Measurements from ENCODE around the gene CREB3L2. TPM values are rescaled to one million over a fixed set of nuclear protein-coding genes. Genes with fewer than 3 reads are reported as not detected.

The CREB3L2 gene
- total RNA-seq, 4 donors from 2014 or later = 43.5 to 73.0 (median 51.2) TPM

- Histone ChIP-seq H3K27ac (peak overlapping the region in 3 of 4 donors; percentile 70 to 87 (median 81)), H3K27me3 (no peaks in the 10 kb centered on the region), H3K9me3 (no peaks in the 10 kb centered on the region), H3K4me1 (peaks cover 0 to 97% (median 29%) of the 10 kb centered on the region in 4 donors), H3K36me3 (no peaks in the 10 kb centered on the region), H3K4me3 (no peak overlapping the region)
- 38 to 39% methylated on average over 8 of the region's 8 CpGs for WGBS, 2 donors
- DNase-seq (ENCODE audit: low spot score in 2 of 2) = no peak
- no peak for TF ChIP-seq POLR2A (IDR thresholded peaks at IDR 0.05)
- no peak for TF ChIP-seq EP300 (IDR thresholded peaks at IDR 0.05)
These were observed 48.7 kb downstream of the CREB3L2 start for GRCh38 chr7:137953043-137953664.

- 70 to 81% methylated on average over 2 of the region's 2 CpGs for WGBS, 2 donors
- Histone ChIP-seq H3K4me1 (peaks cover 0 to 97% (median 29%) of the 10 kb centered on the region in 4 donors), H3K27ac (peak overlapping the region in 3 of 4 donors; percentile 70 to 87 (median 81)), H3K27me3 (no peaks in the 10 kb centered on the region), H3K9me3 (no peaks in the 10 kb centered on the region), H3K36me3 (no peaks in the 10 kb centered on the region), H3K4me3 (no peak overlapping the region)
- DNase-seq (ENCODE audit: low spot score in 2 of 2) = no peak
- no peak for TF ChIP-seq POLR2A (IDR thresholded peaks at IDR 0.05)
- no peak for TF ChIP-seq CTCF (IDR thresholded peaks at IDR 0.05)
- no peak for TF ChIP-seq EP300 (IDR thresholded peaks at IDR 0.05)
These were observed 49.5 kb downstream of the CREB3L2 start for GRCh38 chr7:137952426-137952805.

- TF ChIP-seq EP300 (IDR thresholded peaks at IDR 0.05) (no peak), CTCF (IDR thresholded peaks at IDR 0.05) (no peak), POLR2A (IDR thresholded peaks at IDR 0.05) (no peak)
- H3K4me1 ChIP-seq = peaks cover 0 to 95% (median 26%) of the 10 kb centered on the region in 4 donors
- WGBS, 2 donors = 91 to 93% methylated on average over 7 of the region's 7 CpGs
- peak overlapping the region in 3 of 4 donors; percentile 70 to 87 (median 81) for H3K27ac ChIP-seq
- H3K27me3 ChIP-seq = no peaks in the 10 kb centered on the region
- no peak overlapping the region for H3K4me3 ChIP-seq
- H3K9me3 ChIP-seq = no peaks in the 10 kb centered on the region
- no peaks in the 10 kb centered on the region for H3K36me3 ChIP-seq
- no peak for DNase-seq (ENCODE audit: low spot score in 2 of 2)
These were observed 50.0 kb downstream of the CREB3L2 start for GRCh38 chr7:137951700-137952425.

GRCh38 chr7:137950967-137951366 lies 50.9 kb downstream of the CREB3L2 start:
- peak overlapping the region in 3 of 4 donors; percentile 4 to 9 (median 8) for H3K27ac ChIP-seq
- DNase-seq (ENCODE audit: low spot score in 2 of 2) = no peak
- H3K27me3 ChIP-seq = no peaks in the 10 kb centered on the region
- no peak overlapping the region for H3K4me3 ChIP-seq
- WGBS, 2 donors = 78 to 85% methylated on average over 7 of the region's 7 CpGs
- no peaks in the 10 kb centered on the region for H3K36me3 ChIP-seq
- H3K4me1 ChIP-seq = peaks cover 0 to 90% (median 26%) of the 10 kb centered on the region in 4 donors
- no peaks in the 10 kb centered on the region for H3K9me3 ChIP-seq
- TF ChIP-seq EP300 (IDR thresholded peaks at IDR 0.05) = no peak
- no peak for TF ChIP-seq POLR2A (IDR thresholded peaks at IDR 0.05)
- TF ChIP-seq CTCF (IDR thresholded peaks at IDR 0.05) = no peak

- no peaks in the 10 kb centered on the region for H3K36me3 ChIP-seq
- H3K4me1 ChIP-seq = peaks cover 0 to 90% (median 28%) of the 10 kb centered on the region in 4 donors
- no peaks in the 10 kb centered on the region for H3K9me3 ChIP-seq
- H3K27ac ChIP-seq = peak overlapping the region in 2 of 4 donors; percentile 8 to 9
- H3K27me3 ChIP-seq = no peaks in the 10 kb centered on the region
- TF ChIP-seq POLR2A (IDR thresholded peaks at IDR 0.05) = no peak
- no peak for TF ChIP-seq EP300 (IDR thresholded peaks at IDR 0.05)
- TF ChIP-seq CTCF (IDR thresholded peaks at IDR 0.05) = no peak
- no peak for DNase-seq (ENCODE audit: low spot score in 2 of 2)
- WGBS, 2 donors = 64 to 68% methylated on average over 4 of the region's 4 CpGs
- H3K4me3 ChIP-seq = no peak overlapping the region
These were observed 51.6 kb downstream of the CREB3L2 start for GRCh38 chr7:137950263-137950621.
